ENCODE results near the gene PODXL2.

PODXL2 gene

GRCh38 chr3:127666676-127667075 is 37.7 kb downstream of the PODXL2 start:
- peaks cover 13% of the 10 kb centered on the region for H3K4me1 ChIP-seq (ENCODE audit: low read length)
- H3K27ac ChIP-seq (ENCODE audit: low read length) = no peak overlapping the region
- H4K20me1 ChIP-seq (ENCODE audit: insufficient read depth, low read length) = no peaks in the 10 kb centered on the region
- H3K9me3 ChIP-seq (ENCODE audit: insufficient read depth, low read length) = no peaks in the 10 kb centered on the region
- no peak overlapping the region for H3K4me2 ChIP-seq (ENCODE audit: low read length)
- no peak overlapping the region for H3K9ac ChIP-seq (ENCODE audit: low read length)
- H2AFZ ChIP-seq (ENCODE audit: low read depth, low read length) = no peak overlapping the region
- no peak overlapping the region for H3K4me3 ChIP-seq (ENCODE audit: low read length)
- peaks cover 9% of the 10 kb centered on the region for H3K79me2 ChIP-seq (ENCODE audit: low read length)
- no peaks in the 10 kb centered on the region for H3K36me3 ChIP-seq (replicated peaks; ENCODE audit: low read depth, low read length)
- H3K27me3 ChIP-seq (ENCODE audit: low read depth, low read length) = peaks cover 8% of the 10 kb centered on the region
- TF ChIP-seq CTCF (IDR thresholded peaks at IDR 0.05; ENCODE audit: low read depth, low read length) = no peak
- no peak for TF ChIP-seq EZH2phosphoT487 (IDR thresholded peaks at IDR 0.05; ENCODE audit: low read depth)

GRCh38 chr3:127667119-127667681 is 38.2 kb downstream of the PODXL2 start:
- TF ChIP-seq EZH2phosphoT487 (IDR thresholded peaks at IDR 0.05; ENCODE audit: low read depth) (no peak), CTCF (IDR thresholded peaks at IDR 0.05; ENCODE audit: low read depth, low read length) (no peak)
- Histone ChIP-seq H3K36me3 (replicated peaks; ENCODE audit: low read depth, low read length) (no peaks in the 10 kb centered on the region), H3K4me2 (ENCODE audit: low read length) (no peak overlapping the region), H3K4me3 (ENCODE audit: low read length) (no peak overlapping the region), H3K9ac (ENCODE audit: low read length) (no peak overlapping the region), H4K20me1 (ENCODE audit: insufficient read depth, low read length) (no peaks in the 10 kb centered on the region), H3K9me3 (ENCODE audit: insufficient read depth, low read length) (no peaks in the 10 kb centered on the region), H3K79me2 (ENCODE audit: low read length) (peaks cover 14% of the 10 kb centered on the region), H2AFZ (ENCODE audit: low read depth, low read length) (no peak overlapping the region), H3K4me1 (ENCODE audit: low read length) (peaks cover 13% of the 10 kb centered on the region), H3K27ac (ENCODE audit: low read length) (no peak overlapping the region), H3K27me3 (ENCODE audit: low read depth, low read length) (peaks cover 8% of the 10 kb centered on the region)

GRCh38 chr3:127668906-127669305 is 39.9 kb downstream of the PODXL2 start:
- no peak overlapping the region for H3K4me3 ChIP-seq (ENCODE audit: low read length)
- no peak overlapping the region for H3K4me2 ChIP-seq (ENCODE audit: low read length)
- no peak overlapping the region for H3K9ac ChIP-seq (ENCODE audit: low read length)
- H3K27ac ChIP-seq (ENCODE audit: low read length) = no peak overlapping the region
- H3K4me1 ChIP-seq (ENCODE audit: low read length) = peaks cover 18% of the 10 kb centered on the region
- H3K9me3 ChIP-seq (ENCODE audit: insufficient read depth, low read length) = no peaks in the 10 kb centered on the region
- TF ChIP-seq EZH2phosphoT487 (IDR thresholded peaks at IDR 0.05; ENCODE audit: low read depth) (no peak), CTCF (IDR thresholded peaks at IDR 0.05; ENCODE audit: low read depth, low read length) (no peak)
- H2AFZ ChIP-seq (ENCODE audit: low read depth, low read length) = no peak overlapping the region
- peaks cover 8% of the 10 kb centered on the region for H3K27me3 ChIP-seq (ENCODE audit: low read depth, low read length)
- peaks cover 17% of the 10 kb centered on the region for H3K79me2 ChIP-seq (ENCODE audit: low read length)
- H3K36me3 ChIP-seq (replicated peaks; ENCODE audit: low read depth, low read length) = no peaks in the 10 kb centered on the region
- H4K20me1 ChIP-seq (ENCODE audit: insufficient read depth, low read length) = no peaks in the 10 kb centered on the region

- peaks cover 8% of the 10 kb centered on the region for H3K27me3 ChIP-seq (ENCODE audit: low read depth, low read length)
These were observed 40.7 kb downstream of the PODXL2 start for GRCh38 chr3:127669541-127670228.

More at GRCh38 chr3:127669541-127670228, 40.7 kb downstream of the PODXL2 start:
- Histone ChIP-seq H3K4me3 (ENCODE audit: low read length) (no peak overlapping the region), H3K4me1 (ENCODE audit: low read length) (peaks cover 15% of the 10 kb centered on the region), H2AFZ (ENCODE audit: low read depth, low read length) (no peak overlapping the region), H3K9me3 (ENCODE audit: insufficient read depth, low read length) (no peaks in the 10 kb centered on the region), H3K4me2 (ENCODE audit: low read length) (no peak overlapping the region), H3K27ac (ENCODE audit: low read length) (no peak overlapping the region), H3K9ac (ENCODE audit: low read length) (no peak overlapping the region), H3K36me3 (replicated peaks; ENCODE audit: low read depth, low read length) (no peaks in the 10 kb centered on the region), H4K20me1 (ENCODE audit: insufficient read depth, low read length) (no peaks in the 10 kb centered on the region), H3K79me2 (ENCODE audit: low read length) (peaks cover 17% of the 10 kb centered on the region)
- TF ChIP-seq CTCF (IDR thresholded peaks at IDR 0.05; ENCODE audit: low read depth, low read length) (no peak), EZH2phosphoT487 (IDR thresholded peaks at IDR 0.05; ENCODE audit: low read depth) (no peak)

Data from OCI-LY3 (cell line).